H1 (cell line): Measurements from ENCODE around the gene TMEM170A. TPM values are rescaled to one million over a fixed set of nuclear protein-coding genes. Genes with fewer than 3 reads are reported as not detected.
"Not testable (repeated sequence)": the region's sequence is repeated elsewhere in the genome, so short reads cannot be mapped to it uniquely, and the experiment has no call there.

Experiments
- CTCF ChIA-PET: fragments of 300-600 bp; sonication (Branson Sonifier 250); formaldehyde crosslinking; loops from one replicate; lab custom pipeline; 2021; ENCODE audit not compliant: partially characterized antibody; lab: Charles Lee
- POLR2A ChIA-PET: fragments of 300-600 bp; sonication (Branson Sonifier 250); formaldehyde crosslinking; loops from one replicate; lab custom pipeline; 2021; ENCODE audit warnings: inconsistent platforms; ENCODE audit not compliant: partially characterized antibody; lab: Charles Lee
- DNase-seq, 2 experiments: peaks; one replicate each; pipeline versions ENCODE4 v3.0.0 to v3.0.0-alpha.2; 2010 to 2022; ENCODE audit warnings: low spot score in 2 of 2, low read depth in 1 of 2, mixed read lengths in 1 of 2
- FAIRE-seq: peaks from 2 replicates; lab custom pipeline; 2011; peaks lifted over from hg19 to GRCh38; lab: Jason Lieb, UNC
- H2AFZ ChIP-seq: 2 replicates; pipeline ENCODE4 v1.8.1; 2012; ENCODE audit warnings: low read length, inconsistent platforms
- H2AK5ac ChIP-seq: 2 replicates; pipeline ENCODE4 v1.6.1; 2013; ENCODE audit warnings: low read depth, low read length
- H2BK120ac ChIP-seq: replicated peaks from 2 replicates; pipeline ENCODE3; 2013; ENCODE audit warnings: low read depth, low read length, inconsistent platforms
- H2BK12ac ChIP-seq: 2 replicates; pipeline ENCODE4 v1.6.1; 2013; ENCODE audit warnings: low read depth, low read length
- H2BK15ac ChIP-seq: 2 replicates; pipeline ENCODE4 v1.6.1; 2013; ENCODE audit warnings: low read length
- H2BK20ac ChIP-seq: 2 replicates; pipeline ENCODE4 v1.6.1; 2013; ENCODE audit warnings: low read length
- H2BK5ac ChIP-seq: 2 replicates; pipeline ENCODE4 v1.6.1; 2013; ENCODE audit warnings: low read depth, low read length
- H3K14ac ChIP-seq: 2 replicates; pipeline ENCODE4 v1.6.1; 2013; ENCODE audit warnings: inconsistent platforms; ENCODE audit not compliant: insufficient read length
- H3K18ac ChIP-seq: 2 replicates; pipeline ENCODE4 v1.6.1; 2013; ENCODE audit warnings: low read length; ENCODE audit errors: extremely low read depth
- H3K23ac ChIP-seq: 2 replicates; pipeline ENCODE4 v1.6.1; 2013; ENCODE audit warnings: inconsistent platforms; ENCODE audit not compliant: insufficient read length
- H3K23me2 ChIP-seq: 2 replicates; pipeline ENCODE4 v1.6.1; 2013; ENCODE audit warnings: low read depth, low read length
- H3K27ac ChIP-seq: 2 replicates; pipeline ENCODE4 v1.6.1; 2011; ENCODE audit warnings: low read depth, low read length, inconsistent platforms
- H3K27me3 ChIP-seq, 4 experiments: replicated peaks in 1 of 4; 1 replicate in 1 of 4; 2 replicates in 3 of 4; pipeline versions ENCODE4 v1.6.1 to v1.8.1; 2011 to 2013; ENCODE audit warnings: low read length in 3 of 4, mild to moderate bottlenecking in 3 of 4, inconsistent platforms in 2 of 4, mixed read lengths in 2 of 4, moderate library complexity in 1 of 4; ENCODE audit not compliant: control insufficient read depth in 3 of 4, insufficient read depth in 3 of 4; ENCODE audit errors: extremely low read depth in 1 of 4
- H3K36me3 ChIP-seq, 4 experiments: 2 replicates each; pipeline versions ENCODE4 v1.6.1 to v1.8.1; 2011 to 2013; ENCODE audit warnings: mild to moderate bottlenecking in 4 of 4, low read length in 3 of 4, moderate library complexity in 2 of 4, control low read depth in 1 of 4, inconsistent platforms in 1 of 4; ENCODE audit not compliant: insufficient read depth in 4 of 4, control insufficient read depth in 2 of 4
- H3K4ac ChIP-seq: replicated peaks from 2 replicates; pipeline ENCODE3; 2013; ENCODE audit warnings: low read length, low read depth, mixed read lengths, inconsistent platforms; ENCODE audit not compliant: insufficient read length
- H3K4me1 ChIP-seq, 4 experiments: replicated peaks in 1 of 4; 1 replicate in 1 of 4; 2 replicates in 3 of 4; pipeline versions ENCODE4 v1.6.1 to v1.8.1; 2011 to 2013; ENCODE audit warnings: low read length in 3 of 4, inconsistent platforms in 2 of 4, mixed read lengths in 1 of 4; ENCODE audit not compliant: insufficient read depth in 4 of 4, control insufficient read depth in 3 of 4
- H3K4me2 ChIP-seq, 2 experiments: 2 replicates each; pipeline versions ENCODE4 v1.6.1 to v1.8.1; 2011 to 2013; ENCODE audit warnings: low read depth in 2 of 2, low read length in 2 of 2, control low read depth in 1 of 2, inconsistent platforms in 1 of 2, mild to moderate bottlenecking in 1 of 2; ENCODE audit not compliant: insufficient read depth in 1 of 2
- H3K4me3 ChIP-seq, 4 experiments: fragments of 200-600, 300-600 bp in 1 of 4; sonication (generic), shearing (Covaris generic), sonication (Bioruptor Twin) in 1 of 4; 2 replicates each; pipeline versions ENCODE4 v1.5.1 to v1.8.1; 2011 to 2016; ENCODE audit warnings: low read length in 4 of 4, low read depth in 3 of 4, control low read depth in 2 of 4, inconsistent platforms in 2 of 4, mild to moderate bottlenecking in 2 of 4, mixed read lengths in 1 of 4, moderate library complexity in 1 of 4; ENCODE audit not compliant: insufficient read depth in 2 of 4; ENCODE audit errors: extremely low read depth in 1 of 4
- H3K56ac ChIP-seq: replicated peaks from 2 replicates; pipeline ENCODE3; 2013; ENCODE audit warnings: low read depth, mild to moderate bottlenecking, mixed read lengths, low read length, inconsistent platforms; ENCODE audit not compliant: insufficient read length
- H3K79me1 ChIP-seq: 2 replicates; pipeline ENCODE4 v1.6.1; 2013; ENCODE audit warnings: low read depth, low read length, control low read depth
- H3K79me2 ChIP-seq, 2 experiments: 2 replicates each; pipeline versions ENCODE4 v1.6.1 to v1.8.1; 2012 to 2013; ENCODE audit warnings: low read length in 2 of 2, mild to moderate bottlenecking in 2 of 2, inconsistent platforms in 1 of 2; ENCODE audit not compliant: insufficient read depth in 2 of 2, control insufficient read depth in 1 of 2
- H3K9ac ChIP-seq, 4 experiments: replicated peaks in 1 of 4; 1 replicate in 1 of 4; 2 replicates in 3 of 4; pipeline versions ENCODE4 v1.6.1 to v1.8.1; 2011 to 2013; ENCODE audit warnings: low read depth in 3 of 4, low read length in 3 of 4, control low read depth in 2 of 4, mild to moderate bottlenecking in 2 of 4, moderate library complexity in 2 of 4, inconsistent platforms in 1 of 4; ENCODE audit errors: extremely low read depth in 1 of 4
- H3K9me3 ChIP-seq, 2 experiments: 2 replicates each; pipeline versions ENCODE4 v1.6.1 to v1.8.1; 2012 to 2013; ENCODE audit warnings: mild to moderate bottlenecking in 2 of 2, moderate library complexity in 2 of 2, control low read depth in 1 of 2, inconsistent platforms in 1 of 2, low read depth in 1 of 2, low read length in 1 of 2, mixed read lengths in 1 of 2; ENCODE audit not compliant: insufficient read depth in 2 of 2
- H4K20me1 ChIP-seq, 2 experiments: replicated peaks in 1 of 2; 2 replicates each; pipeline versions ENCODE3 to v1.8.1; 2011 to 2013; ENCODE audit warnings: inconsistent platforms in 2 of 2, low read length in 2 of 2, mild to moderate bottlenecking in 1 of 2; ENCODE audit not compliant: insufficient read depth in 2 of 2, control insufficient read depth in 1 of 2
- H4K5ac ChIP-seq: 2 replicates; pipeline ENCODE4 v1.6.1; 2013; ENCODE audit warnings: low read length, low read depth, mixed read lengths, inconsistent platforms; ENCODE audit not compliant: insufficient read length
- H4K8ac ChIP-seq: 2 replicates; pipeline ENCODE4 v1.8.0; 2013; ENCODE audit warnings: mild to moderate bottlenecking, moderate library complexity, low read length, inconsistent platforms; ENCODE audit not compliant: insufficient read depth; ENCODE audit errors: extremely low read depth
- H4K91ac ChIP-seq: replicated peaks from 2 replicates; pipeline ENCODE3; 2013; ENCODE audit warnings: low read length, mixed read lengths, inconsistent platforms; ENCODE audit not compliant: insufficient read length
- WGBS, 2 experiments: shearing (Covaris generic) in 1 of 2; methylation state at CpG; one replicate each; pipeline versions ENCODE4 v1.1.6 to v1.1.7; 2013 to 2015; ENCODE audit warnings: low lambda C conversion rate in 2 of 2, mixed read lengths in 2 of 2, inconsistent platforms in 1 of 2, low coverage in 1 of 2, missing lambda C conversion rate in 1 of 2; ENCODE audit not compliant: insufficient replicate concordance in 2 of 2, insufficient coverage in 1 of 2, insufficient read length in 1 of 2; ENCODE audit errors: extremely low coverage in 1 of 2, missing lambda C conversion rate in 1 of 2; 5-methylcytosine and 5-hydroxymethylcytosine counted together
- polyA plus RNA-seq, 7 experiments: library from polyadenylated mRNA; depleted of rRNA in 3 of 7; stranded (reverse) in 5 of 7; unstranded in 2 of 7; fragments of >200 nt in 5 of 7; fragments of 200-250 nt in 2 of 7; gene quantifications; 1 replicate in 5 of 7; 2 replicates in 1 of 7; 4 replicates in 1 of 7; pipeline versions ENCODE4 v1.2.1 to v1.2.3, GENCODE V29; 2011 to 2013; ENCODE audit warnings: missing spikeins in 2 of 7, mixed read lengths in 2 of 7
- total RNA-seq: library from RNA; stranded (reverse); fragmentation: NEBNext Ultra II Directional; extraction: Animal tissue kit (Norgen Biotek cat#: 25700); gene quantifications from 2 replicates; pipeline ENCODE4 v1.2.1, GENCODE V29; 2021

Gene TMEM170A
- total and polyA plus RNA-seq, 2 of the 8 experiments (the other 6 are each of a cell fraction or from before 2014, with no cell fraction given) = 22.9 to 56.6 TPM

DNA sequence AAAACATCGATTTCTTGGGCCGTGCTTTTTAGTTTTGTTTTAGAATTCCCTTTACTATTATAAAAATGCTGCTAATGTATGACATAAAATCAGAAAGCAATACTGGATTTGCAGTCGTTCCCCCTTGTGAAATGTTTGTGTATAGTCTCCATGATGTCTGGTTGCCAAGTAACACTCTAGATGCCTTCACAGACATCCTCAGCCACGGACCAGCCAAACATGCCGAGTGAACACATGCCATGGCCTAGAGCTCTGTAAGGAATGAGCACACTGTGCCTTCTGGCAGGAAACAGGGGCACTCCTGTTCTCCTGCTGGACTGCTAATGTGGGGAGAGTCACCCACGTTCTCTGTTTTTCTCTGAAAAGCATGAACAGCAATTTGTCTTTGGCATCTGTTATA lies 37.3 kb upstream of the TMEM170A start:
- not testable (repeated sequence) for FAIRE-seq, H4K5ac ChIP-seq, H4K8ac ChIP-seq, H3K56ac ChIP-seq, H4K91ac ChIP-seq, H3K4ac ChIP-seq, H4K20me1 ChIP-seq, H3K14ac ChIP-seq, H3K4me3 ChIP-seq, H3K18ac ChIP-seq, H2BK120ac ChIP-seq, H2BK20ac ChIP-seq, H2BK15ac ChIP-seq, H3K23me2 ChIP-seq, H2AK5ac ChIP-seq, H2BK12ac ChIP-seq, DNase-seq, H3K36me3 ChIP-seq, H2BK5ac ChIP-seq, H3K27me3 ChIP-seq, H3K9ac ChIP-seq, H3K27ac ChIP-seq, H2AFZ ChIP-seq, H3K79me2 ChIP-seq, H3K4me1 ChIP-seq, H3K4me2 ChIP-seq, H3K9me3 ChIP-seq, H3K79me1 ChIP-seq, H3K23ac ChIP-seq
- ChIA-PET CTCF (interaction anchor here (1.1 to 1.6 kb wide), 3 partner anchors 10 to 17 kb away, joined by 3 to 4 read pairs (median 3); no protein-coding TSS in a partner anchor), POLR2A (interaction anchor here (1.1 kb wide), 1 partner anchor 29 kb away, joined by 3 read pairs; no protein-coding TSS in a partner anchor)
- WGBS, 2 experiments = 89% methylated on average over 6 of the region's 6 CpGs; no CpG with 5 or more reads in 1 of the 2 experiments
